Aorta (tissue), 5 donors: ENCODE results near the gene TAS1R3. TPM values are rescaled to one million over a fixed set of nuclear protein-coding genes. Genes with fewer than 3 reads are reported as not detected.

Experiments
- ATAC-seq: fragments of 200-7000 bp; cut with Tn5 transposase; one replicate; pipeline ENCODE4 v1.9.1; 2022; ENCODE audit warnings: moderate library complexity; ENCODE audit not compliant: low FRiP score
- DNase-seq, 2 donors: peaks; one replicate each; pipeline ENCODE4 v3.0.0-alpha.2; 2020
- H3K27ac ChIP-seq, 2 donors: one replicate each; pipeline ENCODE4 v1.5.1; 2013; ENCODE audit warnings: low read length in 2 of 2, mild to moderate bottlenecking in 2 of 2, moderate library complexity in 2 of 2, control low read depth in 1 of 2, inconsistent platforms in 1 of 2, low read depth in 1 of 2
- H3K27me3 ChIP-seq, 2 donors: one replicate each; pipeline ENCODE4 v1.6.1; 2013; ENCODE audit warnings: control low read depth in 1 of 2, low read length in 1 of 2, mild to moderate bottlenecking in 1 of 2, moderate library complexity in 1 of 2; ENCODE audit not compliant: insufficient read depth in 2 of 2, control insufficient read depth in 1 of 2
- H3K36me3 ChIP-seq, 2 donors: one replicate each; pipeline ENCODE4 v1.6.1; 2013; ENCODE audit warnings: control low read depth in 1 of 2, low read length in 1 of 2, mild to moderate bottlenecking in 1 of 2; ENCODE audit not compliant: insufficient read depth in 2 of 2, control insufficient read depth in 1 of 2
- H3K4me1 ChIP-seq, 2 donors: one replicate each; pipeline ENCODE4 v1.6.1; 2013; ENCODE audit warnings: low read length in 2 of 2, control low read depth in 1 of 2, mild to moderate bottlenecking in 1 of 2, moderate library complexity in 1 of 2; ENCODE audit not compliant: insufficient read depth in 2 of 2, control insufficient read depth in 1 of 2
- H3K4me3 ChIP-seq, 2 donors: one replicate each; pipeline ENCODE4 v1.5.1; 2013; ENCODE audit warnings: low read length in 2 of 2, control low read depth in 1 of 2, mild to moderate bottlenecking in 1 of 2
- H3K9me3 ChIP-seq: one replicate; pipeline ENCODE4 v1.6.1; 2013; ENCODE audit warnings: mild to moderate bottlenecking, low read length; ENCODE audit not compliant: control insufficient read depth
- WGBS, 2 donors: extraction: QIAGEN DNeasy Blood & Tissue Kit; methylation state at CpG; one replicate each; pipeline ENCODE4 v1.1.7; 2013; 5-methylcytosine and 5-hydroxymethylcytosine counted together
- intact Hi-C, 2 donors: fragments of 100-400 bp; cut with DNase I; formaldehyde crosslinking; loops; one replicate each; pipeline versions ENCODE4 v1.14.2 to v1.15.0; 2022
- polyA plus RNA-seq, 2 donors: library from polyadenylated mRNA; stranded (reverse); fragments of 200-250 nt; gene quantifications; one replicate each; pipeline ENCODE4 v1.2.3, GENCODE V29; 2013
- total RNA-seq, 2 donors: library from RNA; stranded (reverse); fragmentation: NEBNext Ultra II Directional; extraction: Animal tissue kit (Norgen Biotek cat#: 25700); gene quantifications; one replicate each; pipeline ENCODE4 v1.2.1, GENCODE V29; 2021
- donor health status: healthy with polysubstance abuse.
- donor health status: Bipolar disorder and iron deficiency.
- donor health status: DM: no; HTN: no; CAD: no.
- donor health status: DM: no; HTN: no; CAD: no.
- donor health status: DM: yes; HTN: yes; CAD: no.

Gene TAS1R3
- total and polyA plus RNA-seq, 4 donors, result 0.24 to 0.36 (median 0.28) TPM

DNA sequence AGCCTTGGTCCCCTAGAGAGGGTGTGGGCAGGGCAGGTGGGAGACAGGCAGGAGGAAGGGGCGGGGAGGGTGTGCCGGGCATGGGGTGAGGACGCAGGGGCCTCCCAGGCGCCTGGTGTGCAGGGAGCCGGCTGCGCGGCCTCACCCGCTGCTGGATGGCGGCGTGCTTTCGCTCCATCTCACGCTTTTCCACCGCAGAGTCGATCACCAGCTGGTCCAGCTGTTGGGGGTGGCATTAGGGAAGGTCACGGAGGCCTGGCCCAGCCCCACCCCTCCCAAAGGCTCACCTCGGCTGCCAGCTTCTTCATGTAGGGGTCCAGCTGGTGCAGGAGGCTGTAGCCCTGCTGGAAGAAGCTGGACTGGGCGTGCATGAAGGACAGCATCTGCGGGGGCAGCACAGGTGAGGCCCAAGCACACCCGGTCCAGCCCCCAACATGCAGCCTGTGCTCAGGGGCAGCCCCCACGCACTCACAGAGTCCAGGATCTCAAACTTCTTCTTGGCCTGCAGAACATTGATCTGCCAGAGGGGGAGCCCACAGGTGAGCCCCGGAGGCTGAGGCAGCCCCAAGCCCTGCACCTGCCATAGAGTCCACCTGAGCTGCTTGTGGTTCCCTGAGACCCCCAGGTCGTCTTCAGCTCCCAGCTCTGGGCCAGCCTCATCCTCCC is 31.3 kb upstream of the TAS1R3 start:
- intact Hi-C loops, result loop anchor here in 1 of 2 donors (10.0 kb wide), 1 partner anchor 315 kb away; the partner anchor contains the start of gene PERM1
- Histone ChIP-seq H3K27me3 (no peaks in the 10 kb centered on the region), H3K9me3 (no peaks in the 10 kb centered on the region), H3K36me3 (no peaks in the 10 kb centered on the region), H3K4me3 (no peak overlapping the region), H3K27ac (no peak overlapping the region), H3K4me1 (no peaks in the 10 kb centered on the region)
- no peak for ATAC-seq
- no peak for DNase-seq
- WGBS, 2 donors, result 90 to 91% methylated on average over 18 to 22 of the region's 22 CpGs

DNA sequence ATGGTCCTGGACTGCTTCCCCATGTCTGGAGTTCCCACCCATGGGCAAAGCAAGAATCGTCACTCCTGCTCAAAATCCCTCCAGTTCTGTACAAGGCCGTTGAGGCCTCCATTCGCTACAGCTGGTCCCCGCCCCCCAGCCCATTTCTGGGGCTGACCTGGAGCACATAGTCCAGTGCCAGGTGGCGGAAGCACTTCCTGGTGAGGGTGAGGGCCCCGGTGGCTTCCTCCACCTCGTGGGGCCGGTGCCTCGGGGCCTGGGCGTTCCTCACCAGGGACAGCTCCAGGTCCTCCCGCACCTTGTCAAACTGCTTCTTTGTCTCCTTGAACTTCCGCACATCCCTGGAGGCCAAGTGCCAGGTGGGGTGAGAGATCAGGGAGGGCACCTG is 30.7 kb upstream of the TAS1R3 start:
- no peak for DNase-seq
- Histone ChIP-seq H3K4me3 (no peak overlapping the region), H3K9me3 (no peaks in the 10 kb centered on the region), H3K27ac (no peak overlapping the region), H3K4me1 (no peaks in the 10 kb centered on the region), H3K36me3 (no peaks in the 10 kb centered on the region), H3K27me3 (no peaks in the 10 kb centered on the region)
- intact Hi-C loops, result no loop called here
- 90 to 91% methylated on average over 12 of the region's 12 CpGs for WGBS, 2 donors
- ATAC-seq, result no peak

DNA sequence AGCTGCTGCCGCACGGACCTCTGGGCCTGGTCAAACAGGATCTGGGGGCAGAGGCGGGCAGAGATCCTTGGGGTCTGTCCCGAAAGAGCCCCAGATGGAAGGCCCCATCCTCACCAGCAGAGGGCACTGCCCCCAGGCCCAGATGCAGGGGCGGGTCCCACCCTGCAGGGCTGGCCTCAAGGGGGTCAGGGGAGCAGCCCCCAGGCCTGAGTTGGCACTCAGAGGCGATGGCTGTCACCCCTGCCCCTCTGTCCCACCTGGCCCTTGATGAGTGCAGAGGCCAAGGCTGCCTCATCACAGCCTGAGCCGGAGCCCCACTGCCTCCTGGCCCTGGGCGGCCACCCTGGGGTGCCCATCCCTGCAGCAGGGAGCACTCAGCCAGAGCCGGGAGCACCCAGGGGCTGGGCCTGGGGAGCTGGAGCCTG is 29.1 kb upstream of the TAS1R3 start:
- no peaks in the 10 kb centered on the region for H3K9me3 ChIP-seq
- WGBS, 2 donors, result 92 to 94% methylated on average over 8 to 9 of the region's 9 CpGs
- H3K27me3 ChIP-seq, result no peaks in the 10 kb centered on the region
- no peak for ATAC-seq
- intact Hi-C loops, result no loop called here
- H3K4me3 ChIP-seq, result no peak overlapping the region
- H3K4me1 ChIP-seq, result no peaks in the 10 kb centered on the region
- no peak for DNase-seq
- no peak overlapping the region for H3K27ac ChIP-seq
- H3K36me3 ChIP-seq, result no peaks in the 10 kb centered on the region

DNA sequence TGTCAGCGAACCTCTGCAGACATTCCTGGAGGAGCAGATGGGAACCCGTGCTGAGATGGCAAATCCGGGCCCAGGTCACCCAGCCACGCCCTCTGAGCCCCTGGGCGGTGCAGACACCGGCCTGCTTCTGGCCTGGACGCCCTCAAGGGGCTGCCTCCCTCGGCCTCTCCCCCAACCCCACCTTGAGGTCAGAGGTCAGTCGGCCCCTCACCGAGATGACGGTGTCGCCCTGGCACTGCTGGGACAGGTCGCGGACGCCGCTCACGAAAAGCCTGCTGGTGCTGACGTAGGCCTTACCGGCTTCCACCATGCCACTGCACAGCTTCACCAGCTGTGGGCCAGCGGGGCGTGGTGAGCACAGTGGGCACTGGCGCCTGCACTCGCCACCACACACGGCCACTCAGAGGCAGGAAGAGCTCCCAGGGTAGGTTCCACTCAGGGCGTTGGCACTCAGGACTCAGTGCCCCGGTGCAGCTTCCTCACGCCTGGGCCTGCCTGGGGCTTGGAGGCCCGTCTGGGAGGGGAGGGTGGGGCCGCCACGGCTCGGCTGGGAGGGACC is 28.1 kb upstream of the TAS1R3 start:
- no peaks in the 10 kb centered on the region for H3K4me1 ChIP-seq
- no peaks in the 10 kb centered on the region for H3K36me3 ChIP-seq
- ATAC-seq (no peak), DNase-seq (no peak)
- no peaks in the 10 kb centered on the region for H3K27me3 ChIP-seq
- intact Hi-C loops, result no loop called here
- no peak overlapping the region for H3K27ac ChIP-seq
- no peaks in the 10 kb centered on the region for H3K9me3 ChIP-seq
- H3K4me3 ChIP-seq, result no peak overlapping the region
- 86 to 88% methylated on average over 29 to 31 of the region's 31 CpGs for WGBS, 2 donors

DNA sequence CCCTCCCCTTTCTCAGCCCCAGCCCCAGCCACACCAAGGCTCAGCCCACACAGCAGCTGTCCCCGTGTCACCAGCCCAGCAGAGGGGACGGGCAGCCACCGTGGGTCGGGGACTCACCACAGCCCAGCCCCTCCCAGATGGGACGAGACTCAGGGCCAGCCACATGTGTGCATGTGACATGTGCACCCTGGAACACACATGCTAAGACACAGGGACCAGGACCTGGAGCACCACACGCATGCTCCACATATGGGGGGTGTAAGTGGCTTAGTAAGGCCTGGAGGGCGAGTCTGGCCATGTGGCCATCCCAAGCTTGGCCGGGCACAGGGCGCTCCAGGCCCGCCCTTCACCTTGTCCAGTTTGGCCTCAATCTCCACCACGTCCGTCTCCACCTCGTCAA is 27.3 kb upstream of the TAS1R3 start:
- no peaks in the 10 kb centered on the region for H3K4me1 ChIP-seq
- DNase-seq (no peak), ATAC-seq (no peak)
- no peak overlapping the region for H3K27ac ChIP-seq
- H3K27me3 ChIP-seq, result no peaks in the 10 kb centered on the region
- H3K36me3 ChIP-seq, result no peaks in the 10 kb centered on the region
- intact Hi-C loops, result no loop called here
- H3K4me3 ChIP-seq, result no peak overlapping the region
- no peaks in the 10 kb centered on the region for H3K9me3 ChIP-seq
- WGBS, 2 donors, result 86 to 91% methylated on average over 13 of the region's 13 CpGs

DNA sequence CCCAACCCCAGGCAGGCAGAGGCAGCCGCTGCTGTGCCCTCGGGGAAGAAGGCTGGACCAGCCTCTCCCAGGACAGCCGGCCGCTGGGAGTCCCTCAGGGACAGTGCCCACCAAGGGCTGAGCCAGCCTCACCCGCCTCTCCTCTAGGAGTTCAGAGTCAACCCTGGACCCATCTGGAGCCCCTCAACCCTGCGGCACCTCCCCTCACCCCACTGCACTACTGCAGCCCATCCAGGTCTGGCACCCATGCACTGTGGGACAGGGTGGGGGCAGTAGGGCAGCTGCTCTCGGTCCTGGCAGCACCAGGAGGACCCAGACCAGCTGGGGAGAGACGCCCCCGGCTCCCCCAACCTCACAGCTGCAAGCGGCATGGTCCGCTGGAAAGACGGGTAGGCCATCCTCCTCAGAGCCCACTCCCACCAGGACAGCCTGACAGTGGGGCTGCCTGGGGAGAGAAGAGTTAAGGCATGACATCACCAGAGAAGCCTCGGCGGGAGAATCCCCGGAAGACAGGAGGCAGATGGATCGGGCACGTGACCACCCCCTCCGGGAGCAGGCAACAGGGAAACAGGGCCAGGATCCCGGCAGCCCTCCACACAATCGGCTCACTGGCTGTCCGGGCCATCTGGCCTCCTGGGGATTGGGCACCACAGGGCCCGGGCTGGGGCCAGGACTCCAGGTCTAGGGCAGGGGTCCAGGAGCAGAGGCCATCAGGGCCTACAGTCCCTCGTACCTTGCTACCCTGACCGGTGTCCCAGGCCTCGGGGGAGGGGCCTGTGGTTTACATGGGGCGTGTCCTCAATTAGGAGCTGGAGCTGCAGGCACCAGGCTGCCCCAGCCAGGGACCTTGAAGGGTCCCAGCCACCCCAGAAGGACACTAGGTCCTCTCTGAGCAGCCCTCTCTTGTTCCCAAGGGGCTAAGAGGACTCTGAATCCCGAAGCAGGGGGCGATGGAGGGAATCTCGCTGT is 26.5 kb upstream of the TAS1R3 start:
- H3K4me1 ChIP-seq, result no peaks in the 10 kb centered on the region
- H3K9me3 ChIP-seq, result no peaks in the 10 kb centered on the region
- H3K4me3 ChIP-seq, result no peak overlapping the region
- 37 to 43% methylated on average over 29 of the region's 29 CpGs for WGBS, 2 donors
- no peaks in the 10 kb centered on the region for H3K27me3 ChIP-seq
- H3K36me3 ChIP-seq, result no peaks in the 10 kb centered on the region
- peak in 1 of 2 donors; percentile 78 for DNase-seq
- no peak overlapping the region for H3K27ac ChIP-seq
- no peak for ATAC-seq
- intact Hi-C loops, result no loop called here

DNA sequence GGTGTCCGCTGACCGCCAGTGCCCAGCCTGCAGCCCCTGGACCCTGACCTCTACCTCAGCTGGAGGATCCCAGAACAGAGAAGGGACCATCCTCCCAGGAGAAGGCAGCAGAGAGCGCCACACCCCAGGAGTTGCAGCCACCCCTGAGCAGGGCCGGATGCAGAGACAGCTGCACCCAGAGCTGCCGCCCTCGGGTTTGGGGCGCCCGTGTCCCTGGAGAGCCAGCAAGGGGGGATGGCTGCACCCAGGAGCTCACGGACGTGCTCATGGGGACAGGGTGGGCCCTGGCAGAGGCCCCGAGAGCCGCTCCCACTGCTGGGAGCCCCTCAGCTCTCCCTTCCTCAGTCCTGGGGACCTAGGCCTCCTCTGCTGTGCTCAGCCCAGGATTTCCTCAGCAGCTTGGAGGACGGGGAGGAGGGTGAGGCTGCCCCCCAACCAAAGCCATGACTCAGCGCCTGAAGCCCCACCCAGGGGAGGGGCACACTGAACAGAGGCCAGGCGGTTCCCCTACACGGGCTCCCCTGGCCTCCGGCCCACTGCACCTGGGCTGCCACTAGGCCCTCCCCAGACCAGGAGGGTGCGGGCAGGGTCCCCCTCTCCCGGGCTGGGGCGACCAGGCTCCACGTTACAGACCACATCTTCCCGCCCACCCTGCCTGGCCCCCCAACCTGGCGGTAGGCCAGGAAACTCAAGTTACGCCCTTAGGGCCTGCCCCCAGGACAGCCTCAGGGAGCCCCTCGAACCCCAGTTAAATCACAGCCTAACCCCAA is 25.6 kb upstream of the TAS1R3 start:
- intact Hi-C loops, result no loop called here
- ATAC-seq, result no peak
- no peak overlapping the region for H3K27ac ChIP-seq
- no peaks in the 10 kb centered on the region for H3K4me1 ChIP-seq
- H3K4me3 ChIP-seq, result no peak overlapping the region
- no peaks in the 10 kb centered on the region for H3K36me3 ChIP-seq
- H3K27me3 ChIP-seq, result no peaks in the 10 kb centered on the region
- peak; percentile 81 to 88 for DNase-seq
- WGBS, 2 donors, result 45 to 48% methylated on average over 22 to 25 of the region's 25 CpGs
- H3K9me3 ChIP-seq, result no peaks in the 10 kb centered on the region

DNA sequence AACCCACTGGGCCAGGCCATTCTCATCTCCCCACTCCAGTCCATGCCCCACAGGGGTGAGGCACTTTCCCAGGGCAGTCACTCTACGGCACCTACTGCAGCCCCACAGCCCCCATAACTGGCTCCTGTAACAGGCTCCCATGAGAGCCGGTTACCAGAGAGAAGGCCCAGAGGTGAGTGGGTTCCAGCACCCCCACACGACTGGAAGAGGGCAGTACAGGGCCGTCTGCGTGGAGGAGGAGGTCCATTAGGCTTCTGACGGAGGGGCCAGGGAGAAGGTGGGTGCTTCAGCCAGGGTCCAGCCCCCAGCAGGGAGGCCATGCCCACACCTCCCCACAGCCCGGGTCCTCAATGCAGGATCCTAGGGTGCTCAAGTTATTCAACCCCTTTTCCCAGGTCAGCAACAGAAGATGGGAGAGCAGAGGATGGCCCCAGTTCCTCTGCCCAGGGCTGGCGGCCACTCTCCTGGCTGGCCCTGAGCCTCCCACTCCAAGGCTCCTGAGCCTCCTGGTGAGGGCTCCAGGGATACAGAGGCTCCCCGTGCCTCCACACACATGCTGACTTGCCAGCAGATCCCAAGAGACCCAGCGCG is 24.9 kb upstream of the TAS1R3 start:
- no peaks in the 10 kb centered on the region for H3K4me1 ChIP-seq
- no peaks in the 10 kb centered on the region for H3K27me3 ChIP-seq
- H3K4me3 ChIP-seq, result no peak overlapping the region
- ATAC-seq (no peak), DNase-seq (no peak)
- H3K36me3 ChIP-seq, result no peaks in the 10 kb centered on the region
- WGBS, 2 donors, result 31 to 35% methylated on average over 10 to 11 of the region's 11 CpGs
- H3K9me3 ChIP-seq, result no peaks in the 10 kb centered on the region
- intact Hi-C loops, result no loop called here
- no peak overlapping the region for H3K27ac ChIP-seq
